SK-N-SH treated with all-trans-retinoic acid at 6 μM for 48 hours (cell line): ENCODE results near the gene PSMC1.

ENCODE experiments used
- PATZ1 ChIP-seq: fragments of 250-450 bp; sonication (Bioruptor Pico); IDR thresholded peaks from 2 replicates; pipeline ENCODE4 v1.8.0; 2020; ENCODE audit warnings: mild to moderate bottlenecking, moderate library complexity, borderline replicate concordance
- POU6F1 ChIP-seq: fragments of 250-450 bp; sonication (Bioruptor Pico); IDR thresholded peaks from 2 replicates; pipeline ENCODE4 v1.8.0; 2021; ENCODE audit warnings: low read depth, mild to moderate bottlenecking, moderate library complexity, borderline replicate concordance

GRCh38 chr14:90253826-90254225, 2.5 kb upstream of the PSMC1 start:
- no peak for TF ChIP-seq POU6F1
- TF ChIP-seq PATZ1 (CRISPR knock-in tag): no peak
